Memory B cell (primary cell): Measurements from ENCODE around the gene NDUFAF3.

Experiments
- ATAC-seq: fragments of 150-1000 bp; cut with Tn5 transposase; 2 replicates; pipeline ENCODE4 v1.10.0; 2021; ENCODE audit warnings: low read depth, mild to moderate bottlenecking, moderate library complexity
- DNase-seq, 2 donors: peaks; one replicate each; pipeline ENCODE4 v3.0.0; 2022; ENCODE audit warnings: low spot score in 2 of 2
- H3K27ac Mint-ChIP-seq: one replicate; pipeline ENCODE4 v1.8.0; 2022; ENCODE audit warnings: mild to moderate bottlenecking, moderate library complexity, mixed read lengths
- H3K27me3 Mint-ChIP-seq: one replicate; pipeline ENCODE4 v1.8.0; 2022; ENCODE audit warnings: mixed read lengths
- H3K36me3 Mint-ChIP-seq: one replicate; pipeline ENCODE4 v1.8.0; 2022; ENCODE audit warnings: mild to moderate bottlenecking, mixed read lengths
- H3K4me1 Mint-ChIP-seq: one replicate; pipeline ENCODE4 v1.8.0; 2022; ENCODE audit warnings: mixed read lengths
- H3K4me3 Mint-ChIP-seq: one replicate; pipeline ENCODE4 v1.8.0; 2022; ENCODE audit warnings: mild to moderate bottlenecking, moderate library complexity, mixed read lengths
- H3K9me3 Mint-ChIP-seq: one replicate; pipeline ENCODE4 v1.8.0; 2022; ENCODE audit warnings: mixed read lengths

NDUFAF3 gene

GRCh38 chr3:49019941-49020329 is 2.0 kb upstream of the NDUFAF3 start:
- ATAC-seq (no peak), DNase-seq (no peak)
- Mint-ChIP-seq H3K27me3 (no peaks in the 10 kb centered on the region), H3K4me3 (peak overlapping the region; percentile 99), H3K27ac (peak overlapping the region; percentile 98), H3K4me1 (peaks cover 17% of the 10 kb centered on the region), H3K36me3 (peaks cover 11% of the 10 kb centered on the region), H3K9me3 (no peaks in the 10 kb centered on the region)

- DNase-seq, result peak in 1 of 2 donors; percentile 51
- Mint-ChIP-seq H3K4me3 (peak overlapping the region; percentile 99), H3K4me1 (peaks cover 23% of the 10 kb centered on the region), H3K9me3 (no peaks in the 10 kb centered on the region), H3K27ac (peak overlapping the region; percentile 98), H3K27me3 (no peaks in the 10 kb centered on the region), H3K36me3 (peaks cover 13% of the 10 kb centered on the region)
- no peak for ATAC-seq
These were observed 1.4 kb upstream of the NDUFAF3 start for GRCh38 chr3:49020330-49021212.

GRCh38 chr3:49021213-49021812 is 608 bp upstream of the NDUFAF3 start:
- Mint-ChIP-seq H3K4me3 (peak overlapping the region; percentile 99), H3K36me3 (peaks cover 15% of the 10 kb centered on the region), H3K4me1 (peaks cover 29% of the 10 kb centered on the region), H3K27me3 (no peaks in the 10 kb centered on the region), H3K27ac (peak overlapping the region; percentile 98), H3K9me3 (no peaks in the 10 kb centered on the region)
- DNase-seq (peak; percentile 97 to 98), ATAC-seq (peak; percentile 69)

- H3K4me3 Mint-ChIP-seq, result peak overlapping the region; percentile 99
- no peak for DNase-seq
- H3K27ac Mint-ChIP-seq, result peak overlapping the region; percentile 98
- no peak for ATAC-seq
- H3K4me1 Mint-ChIP-seq, result peaks cover 28% of the 10 kb centered on the region
- H3K36me3 Mint-ChIP-seq, result peaks cover 18% of the 10 kb centered on the region
- H3K9me3 Mint-ChIP-seq, result no peaks in the 10 kb centered on the region
- H3K27me3 Mint-ChIP-seq, result no peaks in the 10 kb centered on the region
These were observed 809 bp downstream of the NDUFAF3 start for GRCh38 chr3:49022688-49023171.

- H3K4me1 Mint-ChIP-seq, result peaks cover 34% of the 10 kb centered on the region
- H3K27me3 Mint-ChIP-seq, result no peaks in the 10 kb centered on the region
- H3K27ac Mint-ChIP-seq, result no peak overlapping the region
- no peak for DNase-seq
- no peak for ATAC-seq
- H3K36me3 Mint-ChIP-seq, result peaks cover 18% of the 10 kb centered on the region
- no peaks in the 10 kb centered on the region for H3K9me3 Mint-ChIP-seq
- H3K4me3 Mint-ChIP-seq, result peak overlapping the region; percentile 50
These were observed 1.9 kb downstream of the NDUFAF3 start for GRCh38 chr3:49023775-49024174.

GRCh38 chr3:49024449-49024848 is 2.5 kb downstream of the NDUFAF3 start:
- Mint-ChIP-seq H3K4me1 (peaks cover 38% of the 10 kb centered on the region), H3K27me3 (no peaks in the 10 kb centered on the region), H3K36me3 (peaks cover 18% of the 10 kb centered on the region), H3K4me3 (no peak overlapping the region), H3K9me3 (no peaks in the 10 kb centered on the region), H3K27ac (no peak overlapping the region)
- DNase-seq (no peak), ATAC-seq (no peak)

GRCh38 chr3:49025005-49025792 is 3.3 kb downstream of the NDUFAF3 start:
- H3K27me3 Mint-ChIP-seq, result no peaks in the 10 kb centered on the region

GRCh38 chr3:49025793-49026520 is 4.0 kb downstream of the NDUFAF3 start:
- Mint-ChIP-seq H3K27ac (peak overlapping the region; percentile 89), H3K9me3 (no peaks in the 10 kb centered on the region), H3K4me1 (peaks cover 33% of the 10 kb centered on the region), H3K4me3 (no peak overlapping the region), H3K36me3 (peaks cover 18% of the 10 kb centered on the region), H3K27me3 (no peaks in the 10 kb centered on the region)
- ATAC-seq, result no peak
- DNase-seq, result no peak

More at GRCh38 chr3:49025005-49025792, 3.3 kb downstream of the NDUFAF3 start:
- Mint-ChIP-seq H3K27ac (peak overlapping the region; percentile 89), H3K36me3 (peaks cover 18% of the 10 kb centered on the region), H3K4me3 (peak overlapping the region; percentile 27), H3K9me3 (no peaks in the 10 kb centered on the region), H3K4me1 (peaks cover 35% of the 10 kb centered on the region)
- ATAC-seq (no peak), DNase-seq (no peak)

GRCh38 chr3:49026536-49026935 is 4.6 kb downstream of the NDUFAF3 start:
- Mint-ChIP-seq H3K4me1 (peaks cover 33% of the 10 kb centered on the region), H3K27me3 (no peaks in the 10 kb centered on the region)

GRCh38 chr3:49027634-49028033 is 5.7 kb downstream of the NDUFAF3 start:
- peaks cover 33% of the 10 kb centered on the region for H3K4me1 Mint-ChIP-seq
- peak overlapping the region; percentile 64 for H3K27ac Mint-ChIP-seq
- H3K9me3 Mint-ChIP-seq, result no peaks in the 10 kb centered on the region
- no peak for DNase-seq
- no peak for ATAC-seq
- H3K4me3 Mint-ChIP-seq, result no peak overlapping the region
- H3K36me3 Mint-ChIP-seq, result peaks cover 27% of the 10 kb centered on the region
- no peaks in the 10 kb centered on the region for H3K27me3 Mint-ChIP-seq

More at GRCh38 chr3:49026536-49026935, 4.6 kb downstream of the NDUFAF3 start:
- peaks cover 21% of the 10 kb centered on the region for H3K36me3 Mint-ChIP-seq
- H3K9me3 Mint-ChIP-seq, result no peaks in the 10 kb centered on the region
- H3K27ac Mint-ChIP-seq, result peak overlapping the region; percentile 58
- no peak for DNase-seq
- no peak for ATAC-seq
- H3K4me3 Mint-ChIP-seq, result no peak overlapping the region

- Mint-ChIP-seq H3K9me3 (no peaks in the 10 kb centered on the region), H3K36me3 (peaks cover 30% of the 10 kb centered on the region), H3K27ac (peak overlapping the region; percentile 96), H3K4me3 (peak overlapping the region; percentile 91), H3K27me3 (no peaks in the 10 kb centered on the region), H3K4me1 (peaks cover 29% of the 10 kb centered on the region)
- ATAC-seq (no peak), DNase-seq (no peak)
These were observed 6.4 kb downstream of the NDUFAF3 start for GRCh38 chr3:49028298-49028672.

- ATAC-seq, result peak; percentile 96
- peak; percentile 87 to 89 for DNase-seq
- H3K36me3 Mint-ChIP-seq, result peaks cover 27% of the 10 kb centered on the region
- H3K4me3 Mint-ChIP-seq, result peak within 1 kb of the TSS; percentile 91
- H3K27me3 Mint-ChIP-seq, result no peaks in the 10 kb centered on the region
- H3K4me1 Mint-ChIP-seq, result peaks cover 28% of the 10 kb centered on the region
- H3K9me3 Mint-ChIP-seq, result no peaks in the 10 kb centered on the region
- peak within 1 kb of the TSS; percentile 96 for H3K27ac Mint-ChIP-seq
These were observed 7.0 kb downstream of the NDUFAF3 start, which contains the start of gene IMPDH2 for GRCh38 chr3:49028673-49029562. Gene IMPDH2 (minus strand): TSS chr3:49029398. CDS start chr3:49029350, 48 bp downstream.
